BE2C (cell line): ENCODE data around the gene JAZF1.

Experiments
- DNase-seq: peaks from one replicate; pipeline ENCODE4 v3.0.0-alpha.2; 2020
- H3K27me3 ChIP-seq: fragments of 250-450 bp; sonication (Bioruptor Pico); 2 replicates; pipeline ENCODE4 v1.5.1; 2020; ENCODE audit warnings: mild to moderate bottlenecking
- H3K36me3 ChIP-seq: fragments of 250-450 bp; sonication (Bioruptor Pico); 2 replicates; pipeline ENCODE4 v1.5.1; 2020; ENCODE audit warnings: mild to moderate bottlenecking
- H3K4me1 ChIP-seq: fragments of 250-450 bp; sonication (Bioruptor Pico); 2 replicates; pipeline ENCODE4 v1.5.1; 2020
- H3K4me3 ChIP-seq: 2 replicates; pipeline ENCODE4 v1.5.1; 2011; ENCODE audit warnings: low read depth, low read length
- H3K9me3 ChIP-seq: fragments of 250-450 bp; sonication (Bioruptor Pico); 2 replicates; pipeline ENCODE4 v1.5.1; 2020
- CTCF ChIP-seq: IDR thresholded peaks from 2 replicates; pipeline ENCODE4 v1.5.1; 2012; ENCODE audit warnings: mild to moderate bottlenecking, low read depth, low read length

JAZF1 gene

DNA sequence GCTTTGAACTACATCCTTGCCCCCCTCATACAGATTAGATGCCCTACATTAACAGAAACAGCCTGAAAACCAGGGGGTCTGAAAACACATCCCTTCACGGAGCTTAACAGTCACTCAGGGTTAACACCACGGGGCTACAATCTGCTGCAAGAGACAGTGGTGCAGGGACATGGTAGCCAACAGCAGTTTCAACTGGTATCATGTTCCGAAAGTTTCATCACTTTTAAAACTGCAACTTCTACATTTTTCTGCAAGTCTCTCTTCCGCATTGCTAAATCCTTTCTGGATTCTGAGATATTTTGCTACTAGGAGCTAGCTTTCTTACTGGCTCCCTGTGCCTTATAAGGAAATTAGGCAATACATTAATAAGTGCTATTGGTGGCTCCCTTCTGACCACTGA lies 92.6 kb downstream of the JAZF1 start:
- Histone ChIP-seq H3K27me3 (no peaks in the 10 kb centered on the region), H3K36me3 (no peaks in the 10 kb centered on the region), H3K4me3 (no peak overlapping the region)

GRCh38 chr7:28086198-28086597 lies 94.4 kb downstream of the JAZF1 start:
- peaks cover 14% of the 10 kb centered on the region for H3K4me1 ChIP-seq
- no peaks in the 10 kb centered on the region for H3K9me3 ChIP-seq
- H3K36me3 ChIP-seq = no peaks in the 10 kb centered on the region
- H3K27me3 ChIP-seq = no peaks in the 10 kb centered on the region
- no peak overlapping the region for H3K4me3 ChIP-seq
- TF ChIP-seq CTCF = no peak
- no peak for DNase-seq

More for the DNA sequence above, 92.6 kb downstream of the JAZF1 start:
- TF ChIP-seq CTCF = no peak
- Histone ChIP-seq H3K9me3 (no peaks in the 10 kb centered on the region), H3K4me1 (peaks cover 11% of the 10 kb centered on the region)
- no peak for DNase-seq

DNA sequence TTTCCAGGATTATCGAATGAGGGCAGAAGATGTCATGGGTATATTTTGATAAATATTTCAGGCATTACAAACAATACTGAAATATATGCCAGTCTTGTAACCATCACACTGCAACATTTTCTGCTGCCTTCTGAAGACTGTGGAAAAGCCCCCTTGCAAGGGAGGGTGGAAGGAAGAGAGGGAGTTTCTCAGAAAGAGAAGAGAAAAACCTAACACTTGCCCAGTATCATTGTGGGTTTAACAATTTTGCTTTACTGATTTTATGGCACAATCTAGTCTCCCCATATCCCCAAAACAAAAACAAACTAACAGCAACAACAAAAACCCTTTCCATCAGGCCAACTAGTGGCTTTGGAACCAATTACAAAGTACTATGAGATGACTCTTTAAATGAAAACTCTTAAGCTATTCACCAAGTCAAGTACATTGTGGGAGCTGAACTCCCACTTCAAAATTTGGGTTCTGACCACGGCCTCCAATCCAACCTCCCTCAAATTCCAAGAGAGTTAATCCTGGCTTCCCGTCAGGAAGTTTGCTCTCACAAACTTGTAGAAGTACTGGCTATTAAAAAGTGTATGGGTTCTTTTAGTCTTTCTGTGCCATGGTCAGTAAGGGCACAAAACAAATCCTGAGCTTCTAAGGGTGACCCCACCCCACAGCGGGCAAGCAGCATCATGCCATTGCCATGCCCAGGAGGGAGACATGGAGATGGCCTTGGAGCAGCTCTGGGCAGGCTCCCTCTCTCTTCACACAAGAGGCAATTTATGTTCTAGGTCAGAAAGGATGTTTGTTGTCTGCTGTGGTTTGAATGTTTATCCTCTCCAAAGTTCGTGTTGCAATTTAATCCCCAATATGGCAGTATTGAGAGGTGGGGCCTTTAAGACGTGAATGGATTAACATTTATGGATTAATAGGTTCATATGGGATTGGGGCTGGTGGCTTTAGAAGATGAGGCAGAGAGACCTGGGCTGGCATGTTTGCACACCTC lies 96.3 kb downstream of the JAZF1 start:
- no peak for TF ChIP-seq CTCF
- peaks cover 31% of the 10 kb centered on the region for H3K4me1 ChIP-seq
- DNase-seq = no peak
- no peak overlapping the region for H3K4me3 ChIP-seq
- H3K36me3 ChIP-seq = no peaks in the 10 kb centered on the region
- no peaks in the 10 kb centered on the region for H3K9me3 ChIP-seq
- H3K27me3 ChIP-seq = no peaks in the 10 kb centered on the region

DNA sequence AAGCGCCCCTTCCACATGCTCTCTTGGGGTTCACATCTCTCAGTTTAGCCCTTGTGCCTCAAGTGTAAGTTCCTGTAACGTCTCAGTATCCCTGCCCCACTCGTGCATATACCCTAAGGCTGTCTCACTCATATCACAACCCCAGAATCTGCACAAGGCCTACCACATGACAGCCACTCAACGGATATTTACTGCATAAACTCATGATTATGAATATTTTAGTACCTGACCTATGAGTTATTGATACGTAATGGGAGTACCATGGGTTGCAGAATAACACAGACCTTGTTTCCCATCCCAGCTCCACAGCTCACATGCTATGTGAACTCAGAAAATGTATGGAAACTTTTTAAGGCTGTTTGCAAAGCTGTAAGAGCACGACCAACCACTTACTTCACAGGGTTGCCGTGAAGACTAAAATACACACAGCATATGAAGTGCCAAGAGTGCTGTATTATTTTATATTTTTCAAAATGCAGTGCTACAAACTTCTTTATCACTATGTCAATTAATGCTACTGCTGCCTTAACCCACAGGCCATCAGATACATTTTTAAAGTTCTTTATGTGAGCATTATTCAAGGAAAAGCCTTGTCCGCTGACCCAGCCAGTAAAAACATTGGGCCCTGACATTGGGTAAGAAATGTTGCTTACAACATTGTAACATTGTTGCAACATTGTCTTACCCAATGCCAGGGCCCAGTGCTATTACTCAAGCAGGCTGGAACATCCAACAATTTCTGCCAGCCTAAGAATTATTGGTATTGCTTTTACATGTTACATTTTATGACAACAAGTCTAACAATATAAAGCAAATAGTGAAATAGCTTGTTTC lies 97.2 kb downstream of the JAZF1 start:
- no peaks in the 10 kb centered on the region for H3K9me3 ChIP-seq
- no peak overlapping the region for H3K4me3 ChIP-seq
- H3K36me3 ChIP-seq = no peaks in the 10 kb centered on the region
- no peak for TF ChIP-seq CTCF
- no peak for DNase-seq
- peaks cover 31% of the 10 kb centered on the region for H3K4me1 ChIP-seq
- no peaks in the 10 kb centered on the region for H3K27me3 ChIP-seq

GRCh38 chr7:28082071-28082470 lies 98.5 kb downstream of the JAZF1 start:
- Histone ChIP-seq H3K4me1 (peaks cover 35% of the 10 kb centered on the region), H3K36me3 (no peaks in the 10 kb centered on the region), H3K4me3 (no peak overlapping the region), H3K27me3 (no peaks in the 10 kb centered on the region), H3K9me3 (no peaks in the 10 kb centered on the region)
- no peak for TF ChIP-seq CTCF
- no peak for DNase-seq
